HG02973 (cell line): ENCODE results near the gene NEUROD2.

Experiments used
- ATAC-seq: cut with Tn5 transposase; IDR thresholded peaks from one replicate; pipeline ENCODE4 v1.9.1; 2021; ENCODE audit warnings: moderate library complexity; ENCODE audit not compliant: unreplicated experiment

Gene NEUROD2

GRCh38 chr17:39618956-39619785 is 11.5 kb upstream of the NEUROD2 start:
- ATAC-seq, result no peak

GRCh38 chr17:39618246-39618913 is 10.7 kb upstream of the NEUROD2 start:
- no peak for ATAC-seq

- no peak for ATAC-seq
These were observed 9.9 kb upstream of the NEUROD2 start for GRCh38 chr17:39617446-39618245.

GRCh38 chr17:39617100-39617445 is 9.4 kb upstream of the NEUROD2 start:
- ATAC-seq, result no peak

GRCh38 chr17:39615434-39615833 is 7.7 kb upstream of the NEUROD2 start:
- no peak for ATAC-seq

- no peak for ATAC-seq
These were observed 6.9 kb upstream of the NEUROD2 start for GRCh38 chr17:39614545-39615157.

GRCh38 chr17:39612935-39613464 is 5.3 kb upstream of the NEUROD2 start:
- ATAC-seq, result no peak

GRCh38 chr17:39612291-39612894 is 4.7 kb upstream of the NEUROD2 start:
- ATAC-seq, result no peak

- no peak for ATAC-seq
These were observed 3.8 kb upstream of the NEUROD2 start for GRCh38 chr17:39611401-39612112.

GRCh38 chr17:39609416-39610025 is 1.8 kb upstream of the NEUROD2 start:
- ATAC-seq, result no peak

GRCh38 chr17:39608142-39608981 is 642 bp upstream of the NEUROD2 start:
- ATAC-seq, result no peak

GRCh38 chr17:39607057-39607850 is 466 bp downstream of the NEUROD2 start:
- no peak for ATAC-seq

- no peak for ATAC-seq
These were observed 1.2 kb downstream of the NEUROD2 start for GRCh38 chr17:39606434-39607056.

GRCh38 chr17:39605492-39606433 is 2.0 kb downstream of the NEUROD2 start:
- ATAC-seq, result no peak

- no peak for ATAC-seq
These were observed 2.7 kb downstream of the NEUROD2 start for GRCh38 chr17:39604911-39605491.
